ENCODE measurements around the gene NRL.
A peak's percentile ranks its signal among the peaks of the same experiment; 100 is the strongest.

NRL gene

GRCh38 chr14:24080888-24081738 lies 33.6 kb downstream of the NRL start:
- peak; percentile 4 to 35 for DNase-seq

- DNase-seq: no peak
Measured at GRCh38 chr14:24080142-24080530, 34.6 kb downstream of the NRL start.

- no peak for DNase-seq
Measured at GRCh38 chr14:24079491-24080141, 35.1 kb downstream of the NRL start.

- DNase-seq: no peak
Measured at GRCh38 chr14:24078146-24078545, 36.6 kb downstream of the NRL start.

GRCh38 chr14:24077086-24077485 lies 37.7 kb downstream of the NRL start:
- DNase-seq: no peak

- no peak for DNase-seq
Measured at GRCh38 chr14:24076302-24076601, 38.5 kb downstream of the NRL start.

GRCh38 chr14:24075485-24076301 lies 39.1 kb downstream of the NRL start:
- no peak for DNase-seq

- DNase-seq: peak in 1 of 2 donors; percentile 8
Measured at GRCh38 chr14:24074625-24075484, 39.9 kb downstream of the NRL start.

GRCh38 chr14:24072881-24073877 lies 41.6 kb downstream of the NRL start:
- no peak for DNase-seq

- DNase-seq: no peak
Measured at GRCh38 chr14:24072436-24072835, 42.3 kb downstream of the NRL start.

- DNase-seq: no peak
Measured at GRCh38 chr14:24071836-24072430, 42.8 kb downstream of the NRL start.

- peak; percentile 9 to 47 for DNase-seq
Measured at GRCh38 chr14:24071144-24071697, 43.5 kb downstream of the NRL start, which contains the start of gene CPNE6. CPNE6 (plus strand) TSS chr14:24071562; CDS start chr14:24072937, 1,375 bp downstream.

- DNase-seq: peak in 1 of 2 donors; percentile 14
Measured at GRCh38 chr14:24070285-24071143, 44.2 kb downstream of the NRL start.

GRCh38 chr14:24069411-24069735 lies 45.4 kb downstream of the NRL start:
- no peak for DNase-seq

- no peak for DNase-seq
Measured at GRCh38 chr14:24068711-24069410, 45.9 kb downstream of the NRL start.

GRCh38 chr14:24067133-24068082 lies 47.3 kb downstream of the NRL start:
- no peak for DNase-seq

GRCh38 chr14:24066496-24067132 lies 48.1 kb downstream of the NRL start:
- DNase-seq: no peak

All from inflammatory macrophage (primary cell).